K562 (cell line): ENCODE results near the gene KIAA0513. TPM values are rescaled to one million over a fixed set of nuclear protein-coding genes. Genes with fewer than 3 reads are reported as not detected.
A peak's percentile ranks its signal among the peaks of the same experiment; 100 is the strongest.

Experiments
- ATAC-seq: fragments of 200-7000 bp; cut with Tn5 transposase; 3 replicates; pipeline ENCODE4 v1.9.1; 2020; ENCODE audit warnings: moderate library complexity
- BruUV-seq: library from RNA; stranded (reverse); fragments of 400-500 nt; replicated peaks from 2 replicates; lab custom pipeline; 2021; lab: Mats Ljungman, UMichigan
- CTCF ChIA-PET: fragments of 300-600 bp; formaldehyde crosslinking; extraction: SDS; loops from one replicate; lab custom pipeline; 2021; ENCODE audit warnings: low intra/inter-chr PET ratio; lab: Yijun Ruan, JAX
- POLR2A ChIA-PET: fragments of 300-600, 350-650 bp; sonication (Branson Sonifier 250); formaldehyde crosslinking; extraction: SDS; loops from one replicate; lab custom pipeline; 2021; ENCODE audit warnings: antibody characterized with exemption, inconsistent platforms; lab: Yijun Ruan, JAX
- DNase-seq, 4 experiments: peaks; one replicate each; pipeline versions ENCODE4 v3.0.0 to v3.0.0-alpha.2; 2011 to 2018; ENCODE audit warnings: low spot score in 3 of 4, mixed read lengths in 3 of 4; ENCODE audit errors: extremely low read depth in 1 of 4
- FAIRE-seq: peaks from 2 replicates; lab custom pipeline; 2011; peaks lifted over from hg19 to GRCh38; lab: Jason Lieb, UNC
- H2AFZ ChIP-seq: 2 replicates; pipeline ENCODE4 v1.6.0; 2011; ENCODE audit warnings: low read depth, low read length, control low read depth, inconsistent platforms
- H3K27ac ChIP-seq: fragments of 200-600 bp; 3 replicates; pipeline ENCODE4 v1.8.0; 2011; ENCODE audit warnings: low read depth, mild to moderate bottlenecking, control low read depth, inconsistent platforms, low read length, moderate library complexity, mixed read lengths; ENCODE audit errors: extremely low read depth
- H3K27me3 ChIP-seq, 2 experiments: fragments of 300-600 bp in 1 of 2; 2 replicates in 1 of 2; 3 replicates in 1 of 2; pipeline versions ENCODE4 v1.6.0 to v1.8.0; 2011; ENCODE audit warnings: inconsistent platforms in 2 of 2, low read length in 2 of 2, mild to moderate bottlenecking in 1 of 2, mixed read lengths in 1 of 2, moderate library complexity in 1 of 2; ENCODE audit not compliant: control insufficient read depth in 2 of 2, insufficient read depth in 2 of 2
- H3K36me3 ChIP-seq: fragments of 300-600 bp; 3 replicates; pipeline ENCODE4 v1.8.0; 2011; ENCODE audit warnings: mild to moderate bottlenecking, low read length, inconsistent platforms; ENCODE audit not compliant: control insufficient read depth, insufficient read depth
- H3K4me1 ChIP-seq, 2 experiments: fragments of 200-600 bp in 1 of 2; replicated peaks in 1 of 2; 2 replicates in 1 of 2; 3 replicates in 1 of 2; pipeline versions ENCODE4 v1.5.1 to v1.8.0; 2011; ENCODE audit warnings: inconsistent platforms in 2 of 2, low read length in 2 of 2, mild to moderate bottlenecking in 1 of 2, mixed read lengths in 1 of 2, moderate library complexity in 1 of 2; ENCODE audit not compliant: control insufficient read depth in 2 of 2, insufficient read depth in 2 of 2
- H3K4me2 ChIP-seq: 2 replicates; pipeline ENCODE4 v1.6.1; 2011; ENCODE audit warnings: low read length, control low read depth, inconsistent platforms, mixed read lengths; ENCODE audit not compliant: insufficient read depth
- H3K4me3 ChIP-seq: fragments of 200-600 bp; sonication (generic), shearing (Covaris generic); 2 replicates; pipeline ENCODE4 v1.5.1; 2016; ENCODE audit warnings: control low read depth, inconsistent platforms
- H3K79me2 ChIP-seq: fragments of 200-600 bp; 3 replicates; pipeline ENCODE4 v1.8.0; 2011; ENCODE audit warnings: low read length, inconsistent platforms; ENCODE audit not compliant: control insufficient read depth, insufficient read depth
- H3K9ac ChIP-seq, 2 experiments: 2 replicates each; pipeline versions ENCODE4 v1.6.0 to v1.6.1; 2011; ENCODE audit warnings: low read depth in 2 of 2, low read length in 2 of 2, control low read depth in 1 of 2, inconsistent platforms in 1 of 2, mild to moderate bottlenecking in 1 of 2, mixed read lengths in 1 of 2; ENCODE audit not compliant: insufficient read depth in 1 of 2
- H3K9me1 ChIP-seq: one replicate; pipeline ENCODE4 v1.6.0; 2011; ENCODE audit warnings: inconsistent platforms, mild to moderate bottlenecking, low read length, moderate library complexity; ENCODE audit not compliant: control insufficient read depth, insufficient read depth
- H3K9me3 ChIP-seq: replicated peaks from 2 replicates; pipeline ENCODE4 v1.5.1; 2011; ENCODE audit warnings: low read depth, low read length, inconsistent platforms; ENCODE audit not compliant: control insufficient read depth, insufficient read depth
- H4K20me1 ChIP-seq: replicated peaks from 2 replicates; pipeline ENCODE4 v1.6.1; 2011; ENCODE audit warnings: low read length, inconsistent platforms, mixed read lengths; ENCODE audit not compliant: control insufficient read depth, insufficient read depth
- NR2F6 ChIP-seq: fragments of 450-650 bp; formaldehyde crosslinking; IDR thresholded peaks from 2 replicates; pipeline ENCODE4 v1.4.0; 2020; ENCODE audit warnings: mild to moderate bottlenecking
- POLR2G ChIP-seq: fragments of 200-400 bp; formaldehyde crosslinking; IDR thresholded peaks from 2 replicates; pipeline ENCODE4 v1.6.1; 2017; ENCODE audit warnings: low read depth, mild to moderate bottlenecking, antibody characterized with exemption, low read length, moderate library complexity
- ZNF780A ChIP-seq: fragments of 250-450 bp; sonication (Bioruptor Pico); IDR thresholded peaks from 2 replicates; pipeline ENCODE4 v1.5.0; 2021; ENCODE audit warnings: mild to moderate bottlenecking
- WGBS: fragments of 100-300 bp; shearing (Covaris generic); methylation state at CpG from one replicate; pipeline ENCODE4 v1.1.6; 2016; ENCODE audit warnings: low coverage, mixed read lengths; ENCODE audit not compliant: insufficient coverage; ENCODE audit errors: missing lambda C conversion rate; 5-methylcytosine and 5-hydroxymethylcytosine counted together
- in situ Hi-C: fragments of 300-500 bp; cut with MboI; formaldehyde crosslinking; loops from 4 replicates; pipeline ENCODE4 v1.15.0; 2018; ENCODE audit warnings: inconsistent platforms, mixed read lengths
- intact Hi-C: fragments of 100-400 bp; cut with micrococcal nuclease; formaldehyde crosslinking; loops from 2 replicates; pipeline ENCODE4 v1.14.2; 2022
- polyA plus RNA-seq, 8 experiments: library from polyadenylated mRNA; depleted of rRNA in 4 of 8; stranded (reverse) in 5 of 8; unstranded in 3 of 8; fragments of >200 nt; fragmentation: Nextera tagmentation in 2 of 8; fragmentation: Illumina TruSeq in 1 of 8; extraction: Ambion mirVana in 2 of 8; extraction: Trizol in 1 of 8; gene quantifications; 2 replicates each; pipeline versions ENCODE4 v1.2.1 to v1.2.3, GENCODE V29; 2011 to 2014; ENCODE audit warnings: inconsistent platforms in 1 of 8, missing spikeins in 1 of 8
- total RNA-seq, 7 experiments: library from RNA; depleted of rRNA in 6 of 7; stranded (reverse); fragments of >200 nt in 6 of 7; fragmentation: Illumina TruSeq in 2 of 7; extraction: Trizol in 2 of 7; gene quantifications; 2 replicates each; pipeline versions ENCODE4 v1.2.1 to v1.2.3, GENCODE V29; 2011 to 2021; ENCODE audit warnings: low replicate concordance in 1 of 7

The KIAA0513 gene
- total and polyA plus RNA-seq, 9 of the 15 experiments (the other 6 are each of a cell fraction or from before 2014, with no cell fraction given), result 0.18 to 13.7 (median 10.2) TPM

- FAIRE-seq (no peak), DNase-seq (no peak), ATAC-seq (no peak)
- peaks cover 32 to 33% of the 10 kb centered on the region in 2 experiments for H3K4me1 ChIP-seq
- H3K9ac ChIP-seq, result no peak overlapping the region
- ChIA-PET POLR2A (no interaction called here), CTCF (no interaction called here)
- no peaks in the 10 kb centered on the region for H3K9me3 ChIP-seq
- no peaks in the 10 kb centered on the region for H3K9me1 ChIP-seq
- H3K4me3 ChIP-seq, result no peak overlapping the region
- intact Hi-C loops, result loop anchor here (5.0 kb wide), 1 partner anchor 33 kb away; no protein-coding TSS in a partner anchor
- no peaks in the 10 kb centered on the region; the same call in 1 of the 2 replicates for H4K20me1 ChIP-seq
- BruUV-seq, result no TSS peak
- H3K79me2 ChIP-seq, result peaks cover 4% of the 10 kb centered on the region; the same call in 2 of the 3 replicates
- H2AFZ ChIP-seq, result no peak overlapping the region
- in situ Hi-C loops, result no loop called here
- 84% methylated on average over 4 of the region's 4 CpGs for WGBS
- H3K27me3 ChIP-seq, result no peaks in the 10 kb centered on the region
- no peak for TF ChIP-seq ZNF780A
- H3K4me2 ChIP-seq, result no peak overlapping the region
- H3K27ac ChIP-seq, result no peak overlapping the region
- H3K36me3 ChIP-seq, result peaks cover 13% of the 10 kb centered on the region; the same call in 2 of the 3 replicates
These were observed 31.3 kb downstream of the KIAA0513 start for GRCh38 chr16:85058909-85059308.

GRCh38 chr16:85061566-85061965 lies 34.0 kb downstream of the KIAA0513 start:
- H3K36me3 ChIP-seq, result peaks cover 15% of the 10 kb centered on the region; the same call in 2 of the 3 replicates
- H4K20me1 ChIP-seq, result peaks cover 12% of the 10 kb centered on the region
- in situ Hi-C loops (no loop called here), intact Hi-C loops (no loop called here)
- POLR2A ChIA-PET, result interaction anchor here (0.9 to 1.5 kb wide), 4 partner anchors 12 to 19 kb away, joined by 3 to 5 read pairs (median 4); no protein-coding TSS in a partner anchor
- H3K4me1 ChIP-seq, result peaks cover 11 to 15% of the 10 kb centered on the region in 2 experiments
- no TSS peak for BruUV-seq
- no peaks in the 10 kb centered on the region for H3K9me3 ChIP-seq
- peaks cover 1% of the 10 kb centered on the region; the same call in 2 of the 3 replicates for H3K79me2 ChIP-seq
- no peak overlapping the region for H3K27ac ChIP-seq
- DNase-seq (no peak), FAIRE-seq (no peak), ATAC-seq (no peak)
- TF ChIP-seq NR2F6, result no peak
- TF ChIP-seq POLR2G, result 0 out of 2 replicates have a peak, but pooled peaks have one; percentile 20
- no peak overlapping the region; a peak in 1 of 4 replicates for H3K9ac ChIP-seq
- CTCF ChIA-PET, result no interaction called here
- WGBS, result 73% methylated on average over 8 of the region's 8 CpGs
- H3K4me2 ChIP-seq, result no peak overlapping the region
- no peak overlapping the region for H2AFZ ChIP-seq
- H3K9me1 ChIP-seq, result no peaks in the 10 kb centered on the region
- H3K4me3 ChIP-seq, result no peak overlapping the region
- H3K27me3 ChIP-seq, result no peaks in the 10 kb centered on the region
